Measurements from ENCODE around the gene PARP14.
"Not testable (repeated sequence)": the region's sequence is repeated elsewhere in the genome, so short reads cannot be mapped to it uniquely, and the experiment has no call there.

Gene PARP14

GRCh38 chr3:122728756-122729514 lies 48.3 kb downstream of the PARP14 start:
- no peak for TF ChIP-seq CTCF (IDR thresholded peaks at IDR 0.05; ENCODE audit: insufficient read depth, missing control alignments)
- FAIRE-seq (no peak), DNase-seq (ENCODE audit: insufficient read length, low spot score) (no peak)

- FAIRE-seq = peak; percentile 53
- no peak for TF ChIP-seq CTCF (IDR thresholded peaks at IDR 0.05; ENCODE audit: insufficient read depth, missing control alignments)
- DNase-seq (ENCODE audit: insufficient read length, low spot score) = no peak
These were observed 49.6 kb downstream of the PARP14 start for GRCh38 chr3:122730240-122730639.

GRCh38 chr3:122732682-122733525 lies 52.3 kb downstream of the PARP14 start:
- not testable (repeated sequence) for FAIRE-seq; DNase-seq (ENCODE audit: insufficient read length, low spot score)

- FAIRE-seq (no peak), DNase-seq (ENCODE audit: insufficient read length, low spot score) (no peak)
- TF ChIP-seq CTCF (IDR thresholded peaks at IDR 0.05; ENCODE audit: insufficient read depth, missing control alignments) = no peak
These were observed 58.5 kb downstream of the PARP14 start for GRCh38 chr3:122739172-122739571.

GRCh38 chr3:122742234-122742633 lies 61.6 kb downstream of the PARP14 start:
- FAIRE-seq (no peak), DNase-seq (ENCODE audit: insufficient read length, low spot score) (no peak)

GRCh38 chr3:122743581-122744120 lies 63.0 kb downstream of the PARP14 start:
- FAIRE-seq (no peak), DNase-seq (ENCODE audit: insufficient read length, low spot score) (no peak)
- TF ChIP-seq CTCF (IDR thresholded peaks at IDR 0.05; ENCODE audit: insufficient read depth, missing control alignments) = no peak

More at GRCh38 chr3:122742234-122742633, 61.6 kb downstream of the PARP14 start:
- TF ChIP-seq CTCF (IDR thresholded peaks at IDR 0.05; ENCODE audit: insufficient read depth, missing control alignments) = no peak

GRCh38 chr3:122745369-122746021 lies 64.9 kb downstream of the PARP14 start:
- DNase-seq (ENCODE audit: insufficient read length, low spot score) = no peak
- TF ChIP-seq CTCF (IDR thresholded peaks at IDR 0.05; ENCODE audit: insufficient read depth, missing control alignments) = no peak
- FAIRE-seq = no peak

- not testable (repeated sequence) for FAIRE-seq; DNase-seq (ENCODE audit: insufficient read length, low spot score)
These were observed 66.7 kb downstream of the PARP14 start for GRCh38 chr3:122747295-122747694.
